ENCODE data around the gene ZBTB4.
"Not testable (repeated sequence)": the region's sequence is repeated elsewhere in the genome, so short reads cannot be mapped to it uniquely, and the experiment has no call there.

ZBTB4 gene

GRCh38 chr17:7490144-7490543, 10.7 kb upstream of the ZBTB4 start:
- DNase-seq: no peak

- DNase-seq: peak; percentile 44
These were observed 6.8 kb upstream of the ZBTB4 start for GRCh38 chr17:7486181-7486580.

GRCh38 chr17:7484919-7485377, 5.5 kb upstream of the ZBTB4 start:
- DNase-seq: no peak

- peak; percentile 99 for DNase-seq
These were observed 4.9 kb upstream of the ZBTB4 start, which contains the start of gene POLR2A for GRCh38 chr17:7484067-7484918. Gene POLR2A (plus strand): TSS chr17:7484366.

GRCh38 chr17:7483255-7484066, 4.0 kb upstream of the ZBTB4 start:
- DNase-seq: peak; percentile 92

- not testable (repeated sequence) for DNase-seq
These were observed 3.3 kb upstream of the ZBTB4 start for GRCh38 chr17:7482742-7483088.

GRCh38 chr17:7481842-7482741, 2.7 kb upstream of the ZBTB4 start:
- DNase-seq: not testable (repeated sequence)

GRCh38 chr17:7481275-7481674, 1.8 kb upstream of the ZBTB4 start, which contains the start of gene SLC35G6:
Gene SLC35G6 (plus strand): TSS chr17:7481446. CDS start chr17:7481517, 71 bp downstream.
- not testable (repeated sequence) for DNase-seq

- no peak for DNase-seq
These were observed 606 bp upstream of the ZBTB4 start for GRCh38 chr17:7480089-7480384.

GRCh38 chr17:7478276-7479212, 887 bp downstream of the ZBTB4 start:
- peak; percentile 50 for DNase-seq

GRCh38 chr17:7477392-7478275, 1.8 kb downstream of the ZBTB4 start:
- peak; percentile 88 for DNase-seq

GRCh38 chr17:7476951-7477350, 2.5 kb downstream of the ZBTB4 start:
- DNase-seq: no peak

- peak; percentile 69 for DNase-seq
These were observed 2.9 kb downstream of the ZBTB4 start for GRCh38 chr17:7476494-7476893.

- DNase-seq: peak; percentile 26
These were observed 3.5 kb downstream of the ZBTB4 start for GRCh38 chr17:7475764-7476422.

GRCh38 chr17:7474767-7475166, 4.7 kb downstream of the ZBTB4 start:
- not testable (repeated sequence) for DNase-seq

GRCh38 chr17:7471729-7472128, 7.7 kb downstream of the ZBTB4 start:
- no peak for DNase-seq

GRCh38 chr17:7470457-7470973, 8.9 kb downstream of the ZBTB4 start:
- DNase-seq: not testable (repeated sequence)

GRCh38 chr17:7469843-7470242, 9.6 kb downstream of the ZBTB4 start:
- not testable (repeated sequence) for DNase-seq

GRCh38 chr17:7468804-7469389, 10.5 kb downstream of the ZBTB4 start:
- DNase-seq: no peak
